ENCODE data around the gene DDX25.

Gene DDX25

GRCh38 chr11:125934473-125934872, 30.2 kb downstream of the DDX25 start:
- no peak for DNase-seq

- DNase-seq = no peak
Observed at GRCh38 chr11:125935056-125935455, 30.7 kb downstream of the DDX25 start.

- DNase-seq = no peak
Observed at GRCh38 chr11:125935618-125936199, 31.4 kb downstream of the DDX25 start.

- DNase-seq = no peak
Observed at GRCh38 chr11:125938418-125938817, 34.1 kb downstream of the DDX25 start.

GRCh38 chr11:125939081-125939521, 34.8 kb downstream of the DDX25 start:
- peak in 3 of 51 donors; percentile 3 to 33 (median 9) for DNase-seq

GRCh38 chr11:125940145-125940544, 35.8 kb downstream of the DDX25 start:
- DNase-seq = no peak

- DNase-seq = no peak
Observed at GRCh38 chr11:125941267-125941618, 36.9 kb downstream of the DDX25 start.

GRCh38 chr11:125941619-125942611, 37.6 kb downstream of the DDX25 start:
- DNase-seq = peak in 16 of 51 donors; percentile 7 to 55 (median 14)

GRCh38 chr11:125942771-125943428, 38.6 kb downstream of the DDX25 start:
- DNase-seq = no peak

GRCh38 chr11:125943661-125944349, 39.5 kb downstream of the DDX25 start:
- no peak for DNase-seq

GRCh38 chr11:125944350-125945010, 40.2 kb downstream of the DDX25 start:
- DNase-seq = no peak

GRCh38 chr11:125945011-125945796, 40.9 kb downstream of the DDX25 start:
- DNase-seq = no peak

GRCh38 chr11:125945797-125946520, 41.7 kb downstream of the DDX25 start, which contains the start of gene VSIG10L2:
Gene VSIG10L2 (plus strand): TSS chr11:125946044. CDS start chr11:125946056, 12 bp downstream.
- no peak for DNase-seq

- DNase-seq = no peak
Observed at GRCh38 chr11:125946712-125947418, 42.6 kb downstream of the DDX25 start.

- DNase-seq = no peak
Observed at GRCh38 chr11:125947419-125948277, 43.3 kb downstream of the DDX25 start.

- no peak for DNase-seq
Observed at GRCh38 chr11:125948278-125949051, 44.2 kb downstream of the DDX25 start.

Data from hypothalamus (tissue), 51 donors.